ENCODE measurements around the gene NSD2.

- TF ChIP-seq REST (IDR thresholded peaks at IDR 0.05; ENCODE audit: insufficient read depth in 1 of 2, low read depth in 2 of 2, low read length in 2 of 2) (no peak), POLR2AphosphoS5 (IDR thresholded peaks at IDR 0.05; ENCODE audit: low read depth, low read length) (no peak), TAF1 (IDR thresholded peaks at IDR 0.05; ENCODE audit: borderline replicate concordance, insufficient read depth, low read length) (no peak)
Measured at GRCh38 chr4:1842993-1843448, 28.2 kb upstream of the NSD2 start.

Measured in PFSK-1 (cell line).